ENCODE results near the gene ATF4. TPM values are rescaled to one million over a fixed set of nuclear protein-coding genes. Genes with fewer than 3 reads are reported as not detected.

Gene ATF4
- total and polyA plus RNA-seq, 7 donors: 246 to 1,369 (median 839) TPM

DNA sequence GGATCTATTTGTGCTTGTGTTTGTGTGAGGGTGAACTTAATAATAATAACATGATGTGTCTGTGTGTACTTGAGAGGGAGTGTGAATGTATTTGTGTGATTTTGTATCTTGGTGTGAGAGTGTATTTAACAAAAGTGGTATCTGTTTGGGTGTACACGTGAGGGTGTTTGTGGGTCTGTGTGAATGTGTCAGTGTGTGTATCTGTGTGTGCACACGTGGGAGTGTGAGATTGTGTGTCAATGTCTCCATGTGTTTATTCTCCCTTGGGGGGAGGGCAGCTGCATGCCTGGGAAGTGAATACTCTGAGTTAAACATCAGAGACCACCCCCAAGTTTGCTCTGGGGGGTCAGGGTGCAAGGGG lies 27.2 kb downstream of the ATF4 start:
- DNase-seq (no peak), ATAC-seq (no peak)
- intact Hi-C loops (cut with DNase I): no loop called here
- 33 to 45% (median 37%) methylated on average over 2 of the region's 2 CpGs for WGBS, 3 donors
- H3K9me3 ChIP-seq: no peaks in the 10 kb centered on the region
- TF ChIP-seq CTCF (IDR thresholded peaks at IDR 0.05): no peak
- H3K4me1 ChIP-seq: no peaks in the 10 kb centered on the region
- H3K4me3 ChIP-seq: no peak overlapping the region
- H3K27ac ChIP-seq: no peak overlapping the region
- H3K36me3 ChIP-seq (ENCODE audit: insufficient read depth in 1 of 2, low read depth in 1 of 2): no peaks in the 10 kb centered on the region
- H3K27me3 ChIP-seq (ENCODE audit: insufficient read depth in 3 of 3, low read length in 2 of 3): peaks cover 0 to 72% (median 22%) of the 10 kb centered on the region in 3 donors

GRCh38 chr22:39553429-39553828 lies 33.1 kb downstream of the ATF4 start:
- H3K9me3 ChIP-seq: no peaks in the 10 kb centered on the region
- DNase-seq (no peak), ATAC-seq (no peak)
- H3K4me3 ChIP-seq: no peak overlapping the region
- H3K4me1 ChIP-seq: peaks cover 3% of the 10 kb centered on the region
- 67 to 96% (median 83%) methylated on average over 3 of the region's 3 CpGs for WGBS, 3 donors
- H3K27me3 ChIP-seq (ENCODE audit: insufficient read depth in 3 of 3, low read length in 2 of 3): peaks cover 0 to 77% (median 21%) of the 10 kb centered on the region in 3 donors
- no peaks in the 10 kb centered on the region for H3K36me3 ChIP-seq (ENCODE audit: insufficient read depth in 1 of 2, low read depth in 1 of 2)
- intact Hi-C loops (cut with DNase I): no loop called here
- no peak overlapping the region for H3K27ac ChIP-seq
- TF ChIP-seq CTCF (IDR thresholded peaks at IDR 0.05): no peak

DNA sequence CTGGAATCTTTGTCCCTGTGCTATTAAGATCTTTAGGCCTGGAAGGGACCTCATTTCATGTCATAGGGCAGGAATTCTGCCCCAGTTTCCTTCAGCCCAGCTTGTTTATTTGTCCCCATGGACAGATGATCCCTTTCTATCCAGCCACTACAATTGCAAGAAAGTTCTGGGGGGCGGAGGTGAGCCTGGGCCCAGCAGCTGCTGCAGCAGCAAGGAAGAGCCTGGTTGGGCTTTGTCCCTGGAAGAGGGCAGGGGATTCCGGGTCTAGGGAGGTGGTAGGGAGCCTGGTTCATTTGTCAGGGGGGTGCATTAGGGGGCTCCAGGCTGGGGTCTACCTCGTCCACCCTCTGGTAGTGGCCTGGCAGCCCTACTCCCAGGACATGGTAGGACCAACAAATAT lies 33.8 kb downstream of the ATF4 start:
- Histone ChIP-seq H3K4me3 (no peak overlapping the region), H3K9me3 (no peaks in the 10 kb centered on the region), H3K27ac (no peak overlapping the region), H3K27me3 (ENCODE audit: insufficient read depth in 3 of 3, low read length in 2 of 3) (peaks cover 0 to 78% (median 21%) of the 10 kb centered on the region in 3 donors), H3K4me1 (peaks cover 3% of the 10 kb centered on the region), H3K36me3 (ENCODE audit: insufficient read depth in 1 of 2, low read depth in 1 of 2) (no peaks in the 10 kb centered on the region)
- no peak for ATAC-seq
- no peak for DNase-seq
- intact Hi-C loops (cut with DNase I): no loop called here
- WGBS, 3 donors: 49 to 57% (median 56%) methylated on average over 3 of the region's 3 CpGs
- no peak for TF ChIP-seq CTCF (IDR thresholded peaks at IDR 0.05)

DNA sequence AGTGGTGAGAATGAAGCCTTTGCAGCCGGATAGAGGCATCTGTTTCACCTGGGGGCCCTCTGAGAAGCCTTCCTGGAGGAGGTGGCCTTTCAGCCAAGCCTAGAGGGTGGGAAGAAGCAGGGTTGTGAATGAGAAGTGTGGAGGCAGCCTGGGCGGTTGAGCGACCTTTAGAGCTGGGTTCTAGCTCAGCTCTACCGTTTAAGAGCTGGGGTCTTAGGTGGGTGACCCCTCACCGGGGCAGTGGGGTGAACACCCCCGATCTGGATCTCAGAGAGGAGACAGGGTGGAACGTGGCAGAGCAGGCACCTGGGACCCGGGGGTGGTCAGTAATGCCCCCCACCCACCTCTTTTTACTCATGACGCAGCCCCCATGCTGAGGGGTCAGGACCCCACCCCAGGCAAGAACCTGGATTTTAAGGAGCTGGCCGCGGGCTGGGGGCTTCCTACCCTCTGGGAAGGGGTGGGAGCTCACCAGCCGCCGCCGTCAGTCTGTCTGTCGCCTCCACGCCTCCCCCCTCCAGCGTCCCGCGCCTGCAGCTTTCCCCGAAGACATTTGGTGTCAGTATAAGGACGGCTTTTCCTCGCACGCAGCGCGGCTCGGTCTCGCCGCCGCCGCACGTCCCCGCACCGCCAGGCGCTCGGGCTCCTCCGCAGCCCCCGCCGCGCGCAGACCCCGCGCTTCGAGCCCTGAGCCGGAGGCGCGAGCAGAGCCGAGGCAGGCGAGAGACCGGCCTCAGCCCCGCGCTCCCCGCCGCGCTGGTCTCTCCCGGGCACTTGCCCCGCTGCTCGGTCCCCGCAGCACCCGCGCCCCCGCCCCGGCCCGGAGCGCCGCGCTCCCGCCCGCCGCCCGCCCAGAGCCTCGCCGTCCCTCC lies 36.8 kb downstream of the ATF4 start:
- Histone ChIP-seq H3K27me3 (ENCODE audit: insufficient read depth in 3 of 3, low read length in 2 of 3) (peaks cover 0 to 72% (median 24%) of the 10 kb centered on the region in 3 donors), H3K4me1 (peaks cover 3% of the 10 kb centered on the region), H3K9me3 (no peaks in the 10 kb centered on the region), H3K36me3 (ENCODE audit: insufficient read depth in 1 of 2, low read depth in 1 of 2) (no peaks in the 10 kb centered on the region), H3K4me3 (peak overlapping the region; percentile 39), H3K27ac (no peak overlapping the region)
- intact Hi-C loops (cut with DNase I): loop anchor here in 1 of 2 donors (5.0 kb wide), 1 partner anchor 470 kb away; no protein-coding TSS in a partner anchor
- WGBS, 3 donors: 5 to 7% (median 6%) methylated on average over 43 to 69 of the region's 72 CpGs
- DNase-seq: no peak
- no peak for TF ChIP-seq CTCF (IDR thresholded peaks at IDR 0.05)
- peak; percentile 29 to 69 (median 66) for ATAC-seq

All from psoas muscle (tissue), 8 donors.